Activated B cell treated with CpG ODN at 0.5 μM for 24 hours (primary cell): ENCODE results near the gene FAAP100. TPM values are rescaled to one million over a fixed set of nuclear protein-coding genes. Genes with fewer than 3 reads are reported as not detected.
"Not testable (repeated sequence)": the region's sequence is repeated elsewhere in the genome, so short reads cannot be mapped to it uniquely, and the experiment has no call there.

Experiments used
- ATAC-seq: fragments of 200-7000 bp; cut with Tn5 transposase; one replicate; pipeline ENCODE4 v1.10.0; 2021; ENCODE audit warnings: low read depth, mild to moderate bottlenecking, moderate library complexity
- CTCF ChIA-PET: fragments of 350-600 bp; sonication (Branson Sonifier 250); formaldehyde crosslinking; loops from one replicate; lab custom pipeline; 2021; ENCODE audit warnings: antibody characterized with exemption; lab: Charles Lee
- POLR2A ChIA-PET: fragments of 350-600 bp; sonication (Branson Sonifier 250); formaldehyde crosslinking; loops from one replicate; lab custom pipeline; 2021; ENCODE audit warnings: antibody characterized with exemption; lab: Charles Lee
- DNase-seq: peaks from one replicate; pipeline ENCODE4 v3.0.0; 2022
- H3K27ac Mint-ChIP-seq: one replicate; pipeline ENCODE4 v1.8.0; 2020; ENCODE audit warnings: mixed read lengths
- H3K27me3 Mint-ChIP-seq: one replicate; pipeline ENCODE4 v1.8.0; 2021; ENCODE audit warnings: mixed read lengths
- H3K36me3 Mint-ChIP-seq: one replicate; pipeline ENCODE4 v1.8.0; 2021; ENCODE audit warnings: low read depth, mixed read lengths
- H3K4me1 Mint-ChIP-seq: one replicate; pipeline ENCODE4 v1.8.0; 2021; ENCODE audit warnings: mixed read lengths
- H3K4me3 Mint-ChIP-seq: one replicate; pipeline ENCODE4 v1.8.0; 2020; ENCODE audit warnings: mild to moderate bottlenecking, mixed read lengths
- H3K9me3 Mint-ChIP-seq: one replicate; pipeline ENCODE4 v1.8.0; 2020; ENCODE audit warnings: mixed read lengths
- intact Hi-C: fragments of 100-400 bp; cut with micrococcal nuclease; formaldehyde crosslinking; loops from one replicate; pipeline ENCODE4 v1.15.1; 2024
- total RNA-seq: library from RNA; stranded (reverse); gene quantifications from 2 replicates; pipeline ENCODE4 v1.2.3, GENCODE V29; 2022
- TF ChIP-seq, protein P1 (sequence below): fragments of 200-600 bp; IDR thresholded peaks from one replicate; pipeline ENCODE4 v1.8.0; 2022; ENCODE audit warnings: antibody characterized with exemption, mild to moderate bottlenecking

Gene FAAP100
- total RNA-seq, 1 donor from 2014 or later: 48.2 TPM

GRCh38 chr17:81533339-81534141, 18.6 kb downstream of the FAAP100 start:
- DNase-seq (no peak), ATAC-seq (no peak)
- CTCF ChIA-PET: interaction anchor here (0.8 to 1.1 kb wide), 2 partner anchors 15 to 67 kb away, joined by 3 read pairs; no protein-coding TSS in a partner anchor
- Mint-ChIP-seq H3K27ac (no peak overlapping the region), H3K4me3 (no peak overlapping the region), H3K27me3 (peaks cover 4% of the 10 kb centered on the region), H3K36me3 (peaks cover 6% of the 10 kb centered on the region), H3K9me3 (no peaks in the 10 kb centered on the region), H3K4me1 (peaks cover 23% of the 10 kb centered on the region)
- TF ChIP-seq, protein P1, sequence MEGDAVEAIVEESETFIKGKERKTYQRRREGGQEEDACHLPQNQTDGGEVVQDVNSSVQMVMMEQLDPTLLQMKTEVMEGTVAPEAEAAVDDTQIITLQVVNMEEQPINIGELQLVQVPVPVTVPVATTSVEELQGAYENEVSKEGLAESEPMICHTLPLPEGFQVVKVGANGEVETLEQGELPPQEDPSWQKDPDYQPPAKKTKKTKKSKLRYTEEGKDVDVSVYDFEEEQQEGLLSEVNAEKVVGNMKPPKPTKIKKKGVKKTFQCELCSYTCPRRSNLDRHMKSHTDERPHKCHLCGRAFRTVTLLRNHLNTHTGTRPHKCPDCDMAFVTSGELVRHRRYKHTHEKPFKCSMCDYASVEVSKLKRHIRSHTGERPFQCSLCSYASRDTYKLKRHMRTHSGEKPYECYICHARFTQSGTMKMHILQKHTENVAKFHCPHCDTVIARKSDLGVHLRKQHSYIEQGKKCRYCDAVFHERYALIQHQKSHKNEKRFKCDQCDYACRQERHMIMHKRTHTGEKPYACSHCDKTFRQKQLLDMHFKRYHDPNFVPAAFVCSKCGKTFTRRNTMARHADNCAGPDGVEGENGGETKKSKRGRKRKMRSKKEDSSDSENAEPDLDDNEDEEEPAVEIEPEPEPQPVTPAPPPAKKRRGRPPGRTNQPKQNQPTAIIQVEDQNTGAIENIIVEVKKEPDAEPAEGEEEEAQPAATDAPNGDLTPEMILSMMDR: no peak
- POLR2A ChIA-PET: interaction anchor here (0.8 to 1.0 kb wide), 3 partner anchors 15 to 18 kb away, joined by 3 to 4 read pairs (median 3); partner anchors contain the start of gene FAAP100
- intact Hi-C loops: no loop called here

DNA sequence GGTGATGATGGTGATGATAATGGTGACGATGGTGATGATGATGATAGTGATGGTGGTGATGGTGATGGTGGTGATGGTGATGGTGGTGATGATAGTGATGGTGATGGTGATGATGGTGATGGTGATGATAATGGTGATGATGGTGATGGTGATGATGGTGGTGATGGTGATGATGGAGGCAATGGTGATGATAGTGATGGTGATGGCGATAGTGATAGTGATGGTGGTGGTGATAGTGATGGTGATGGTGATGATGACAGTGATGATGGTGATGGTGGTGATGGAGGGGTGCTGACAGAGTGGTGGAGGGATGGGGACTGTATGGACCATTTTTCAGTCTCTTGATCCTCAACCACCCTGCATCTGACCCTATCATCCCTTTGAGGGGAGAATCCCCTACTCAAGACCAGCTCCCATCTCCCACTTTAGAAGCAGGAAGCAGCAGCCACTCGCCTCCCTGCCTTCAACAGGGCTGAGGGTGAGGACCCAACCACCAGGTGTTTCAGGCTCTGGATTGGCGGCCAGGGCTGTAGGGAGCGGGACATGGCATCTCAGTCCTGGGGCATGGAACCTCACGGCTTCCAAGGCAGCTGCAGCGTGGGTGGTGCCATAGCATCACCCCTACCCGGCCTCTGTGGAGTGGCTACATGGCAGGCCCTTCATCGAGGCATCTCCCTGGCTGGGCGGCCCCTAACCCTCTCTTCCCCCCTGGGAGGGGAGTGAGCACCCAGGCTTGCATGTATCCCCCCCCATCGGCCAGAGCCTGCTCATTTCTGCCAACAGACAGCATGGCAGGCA, 19.5 kb downstream of the FAAP100 start:
- TF ChIP-seq, protein P1: no peak

DNA sequence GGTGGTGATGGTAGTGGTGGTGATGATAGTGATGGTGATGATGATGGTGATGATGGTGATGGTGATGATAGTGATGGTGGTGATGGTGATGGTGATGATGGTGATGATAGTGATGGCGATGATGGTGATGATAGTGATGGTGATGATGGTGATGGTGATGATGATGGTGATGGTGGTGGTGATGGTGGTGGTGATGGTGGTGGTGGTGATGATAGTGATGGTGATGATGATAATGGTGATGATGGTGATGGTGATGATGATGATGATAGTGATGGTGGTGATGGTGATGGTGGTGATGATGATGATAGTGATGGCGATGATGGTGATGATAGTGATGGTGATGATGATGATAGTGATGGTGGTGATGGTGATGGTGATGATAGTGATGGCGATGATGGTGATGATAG, 20.2 kb downstream of the FAAP100 start:
- H3K27me3 Mint-ChIP-seq, ATAC-seq, H3K9me3 Mint-ChIP-seq, H3K27ac Mint-ChIP-seq, H3K36me3 Mint-ChIP-seq, intact Hi-C loops, POLR2A ChIA-PET, CTCF ChIA-PET, DNase-seq, H3K4me3 Mint-ChIP-seq: not testable (repeated sequence)
- H3K4me1 Mint-ChIP-seq: peaks cover 13% of the 10 kb centered on the region

More for the DNA sequence above, 19.5 kb downstream of the FAAP100 start:
- DNase-seq (no peak), ATAC-seq (no peak)
- Mint-ChIP-seq H3K27me3 (peaks cover 1% of the 10 kb centered on the region), H3K4me1 (peaks cover 18% of the 10 kb centered on the region), H3K27ac (no peak overlapping the region), H3K36me3 (peaks cover 2% of the 10 kb centered on the region), H3K9me3 (no peaks in the 10 kb centered on the region), H3K4me3 (no peak overlapping the region)
- intact Hi-C loops: no loop called here
- ChIA-PET POLR2A (interaction anchor here (0.8 kb wide), 1 partner anchor 14 kb away, joined by 3 read pairs; no protein-coding TSS in a partner anchor), CTCF (interaction anchor here (1.1 kb wide), 1 partner anchor 14 kb away, joined by 3 read pairs; no protein-coding TSS in a partner anchor)

DNA sequence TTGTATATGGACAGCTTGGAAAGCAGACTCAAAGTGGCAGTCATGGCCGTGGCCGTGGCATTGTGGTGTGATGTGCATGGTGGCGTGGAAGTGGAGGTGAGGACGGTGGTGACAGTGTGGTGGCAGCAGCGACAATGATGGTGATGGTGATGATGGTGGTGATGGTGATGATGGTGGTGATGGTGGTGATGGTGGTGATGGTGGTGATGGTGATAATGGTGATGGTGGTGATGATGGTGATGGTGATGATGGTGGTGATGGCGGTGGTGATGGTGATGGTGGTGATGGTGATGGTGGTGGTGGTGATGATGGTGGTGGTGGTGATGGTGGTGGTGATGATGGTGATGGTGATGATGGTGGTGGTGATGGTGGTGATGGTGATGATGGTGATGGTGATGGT, 21.1 kb downstream of the FAAP100 start:
- H3K27me3 Mint-ChIP-seq, H3K9me3 Mint-ChIP-seq, H3K36me3 Mint-ChIP-seq, DNase-seq, CTCF ChIA-PET, intact Hi-C loops, H3K27ac Mint-ChIP-seq, H3K4me3 Mint-ChIP-seq, ATAC-seq: not testable (repeated sequence)
- peaks cover 13% of the 10 kb centered on the region for H3K4me1 Mint-ChIP-seq
- POLR2A ChIA-PET: interaction anchor here (1.2 kb wide), 1 partner anchor 12 kb away, joined by 3 read pairs; no protein-coding TSS in a partner anchor

DNA sequence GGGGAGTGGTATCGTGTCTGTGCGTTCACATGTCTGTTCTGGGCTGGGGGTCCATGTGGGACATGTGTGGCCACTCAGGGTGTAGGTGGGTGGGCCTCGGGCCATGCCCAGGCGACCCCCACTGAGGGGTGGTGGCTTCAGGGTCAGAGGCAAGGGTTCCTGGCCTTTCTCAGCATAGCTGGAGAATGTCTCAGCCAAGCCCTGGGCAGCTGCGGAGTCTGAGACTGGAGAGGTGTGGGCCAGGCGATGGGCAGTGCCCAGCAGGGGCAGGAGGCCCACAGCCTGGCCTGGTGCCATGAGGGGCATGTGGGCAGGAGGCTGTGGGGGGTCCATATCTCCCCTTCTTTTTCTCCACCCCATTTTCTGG, 22.7 kb downstream of the FAAP100 start:
- Mint-ChIP-seq H3K36me3 (no peaks in the 10 kb centered on the region), H3K9me3 (no peaks in the 10 kb centered on the region), H3K27me3 (no peaks in the 10 kb centered on the region), H3K4me1 (peaks cover 11% of the 10 kb centered on the region), H3K27ac (no peak overlapping the region), H3K4me3 (no peak overlapping the region)
- TF ChIP-seq, protein P1: no peak
- ChIA-PET CTCF (no interaction called here), POLR2A (interaction anchor here (1.1 to 1.5 kb wide), 2 partner anchors 11 to 17 kb away, joined by 3 to 4 read pairs; no protein-coding TSS in a partner anchor)
- no peak for ATAC-seq
- intact Hi-C loops: no loop called here
- DNase-seq: no peak
